GM12891 (cell line): Measurements from ENCODE around the gene CRMP1.

Experiments
- DNase-seq: peaks from one replicate; pipeline ENCODE4 v3.0.0; 2011; ENCODE audit warnings: low spot score; ENCODE audit not compliant: insufficient read length
- FAIRE-seq: peaks from 2 replicates; lab custom pipeline; 2011; peaks lifted over from hg19 to GRCh38; lab: Jason Lieb, UNC
- PAX5 ChIP-seq: IDR thresholded peaks from 2 replicates; pipeline ENCODE4 v1.6.1; 2011; ENCODE audit warnings: low read length, moderate library complexity, mild to moderate bottlenecking; ENCODE audit not compliant: insufficient read depth, severe bottlenecking
- POLR2A ChIP-seq: IDR thresholded peaks from 2 replicates; pipeline ENCODE4 v1.6.1; 2011; ENCODE audit warnings: low read depth, low read length, control low read depth
- POLR2AphosphoS5 ChIP-seq: IDR thresholded peaks from 2 replicates; pipeline ENCODE4 v1.6.1; 2011; ENCODE audit warnings: low read depth, low read length, control low read depth
- POU2F2 ChIP-seq: IDR thresholded peaks from 2 replicates; pipeline ENCODE4 v1.6.1; 2011; ENCODE audit warnings: low read depth, mild to moderate bottlenecking, control low read depth, low read length, moderate library complexity
- SPI1 ChIP-seq: IDR thresholded peaks from 2 replicates; pipeline ENCODE4 v1.6.1; 2011; ENCODE audit warnings: low read depth, low read length, control low read depth
- TAF1 ChIP-seq: IDR thresholded peaks from 2 replicates; pipeline ENCODE4 v1.6.1; 2011; ENCODE audit warnings: low read depth, low read length, control low read depth

Gene CRMP1

DNA sequence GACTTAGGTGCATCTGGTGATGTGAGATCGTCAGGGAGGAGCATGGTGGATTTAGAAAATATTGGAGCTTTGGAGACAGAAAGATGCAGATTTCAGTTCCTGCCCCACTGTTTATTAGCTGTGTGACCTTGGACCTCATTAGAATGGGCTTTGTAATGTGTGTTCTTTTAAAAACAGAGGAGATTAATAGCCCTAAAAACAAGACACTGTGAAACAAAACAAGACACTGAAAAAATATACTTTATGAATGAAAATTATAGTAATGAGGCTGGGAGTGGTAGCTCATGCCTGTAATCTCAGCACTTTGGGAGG is 102.4 kb downstream of the CRMP1 start:
- DNase-seq (no peak), FAIRE-seq (no peak)
- no peak for TF ChIP-seq POLR2A

DNA sequence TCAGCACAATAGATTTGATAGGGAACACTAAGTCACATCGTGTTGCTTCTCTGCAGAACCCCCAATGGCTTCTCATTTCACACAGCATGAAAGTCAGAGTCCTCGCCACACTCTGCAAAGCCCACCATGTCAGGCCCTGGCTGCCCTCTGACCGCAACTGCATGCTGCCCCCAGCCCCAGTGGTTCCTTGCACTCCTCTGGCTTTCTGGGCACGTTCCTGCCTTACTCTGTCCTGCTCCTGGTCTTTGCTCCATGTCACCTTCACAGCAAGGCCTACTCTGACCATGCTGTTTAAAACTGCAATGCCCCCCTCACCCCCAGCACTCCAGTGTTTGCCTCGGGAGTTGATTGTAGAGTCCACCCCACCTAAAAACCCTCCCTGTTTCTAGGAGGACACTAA is 103.7 kb downstream of the CRMP1 start:
- DNase-seq = no peak
- no peak for TF ChIP-seq PAX5
- TF ChIP-seq POLR2AphosphoS5 = no peak
- no peak for FAIRE-seq

DNA sequence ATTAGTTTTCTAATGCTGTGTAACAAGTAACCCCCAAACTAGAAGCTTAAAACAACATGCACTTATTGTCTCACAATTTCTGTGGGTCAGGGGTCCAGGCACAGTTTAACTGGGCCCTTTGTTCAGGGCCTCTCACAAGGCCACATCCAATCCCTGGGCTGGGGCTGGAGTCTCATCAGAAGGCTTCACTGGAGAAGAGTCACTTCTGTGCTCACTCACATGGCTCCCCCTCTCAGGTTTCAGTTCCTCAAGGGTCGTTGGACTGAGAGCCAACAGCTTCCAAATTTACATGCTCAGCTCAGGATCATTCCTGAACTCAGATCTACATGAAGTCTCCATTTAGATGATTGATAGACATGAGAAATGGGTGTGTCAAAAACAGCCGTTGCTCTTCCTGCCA is 104.7 kb downstream of the CRMP1 start:
- TF ChIP-seq POU2F2 (no peak), POLR2AphosphoS5 (no peak), POLR2A (no peak), SPI1 (peak; percentile 79), TAF1 (no peak)
- no peak for DNase-seq
- FAIRE-seq = no peak

DNA sequence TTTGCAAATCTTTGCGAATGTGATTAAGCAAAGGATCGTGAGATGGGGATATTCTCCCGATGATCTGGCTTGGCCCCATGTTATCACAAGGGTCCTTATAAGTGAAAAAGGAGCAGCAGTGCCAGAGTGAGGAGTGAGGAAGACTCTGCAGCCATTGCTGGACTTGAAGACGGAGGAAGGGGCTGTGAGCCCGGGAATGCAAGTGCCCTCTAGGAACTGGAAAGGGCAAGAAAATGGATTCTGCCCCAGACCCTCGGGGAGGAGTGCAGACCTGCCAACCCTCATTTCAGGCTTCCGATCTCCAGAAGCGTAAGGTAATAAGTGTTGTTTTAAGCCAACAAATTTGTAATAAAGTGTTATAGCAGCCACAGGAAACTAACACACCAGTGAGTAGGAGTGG is 105.6 kb downstream of the CRMP1 start:
- no peak for FAIRE-seq
- DNase-seq = no peak
- no peak for TF ChIP-seq PAX5
- TF ChIP-seq POLR2A = no peak
- TF ChIP-seq POLR2AphosphoS5 = no peak
- TF ChIP-seq TAF1 = no peak
- TF ChIP-seq SPI1 = no peak

DNA sequence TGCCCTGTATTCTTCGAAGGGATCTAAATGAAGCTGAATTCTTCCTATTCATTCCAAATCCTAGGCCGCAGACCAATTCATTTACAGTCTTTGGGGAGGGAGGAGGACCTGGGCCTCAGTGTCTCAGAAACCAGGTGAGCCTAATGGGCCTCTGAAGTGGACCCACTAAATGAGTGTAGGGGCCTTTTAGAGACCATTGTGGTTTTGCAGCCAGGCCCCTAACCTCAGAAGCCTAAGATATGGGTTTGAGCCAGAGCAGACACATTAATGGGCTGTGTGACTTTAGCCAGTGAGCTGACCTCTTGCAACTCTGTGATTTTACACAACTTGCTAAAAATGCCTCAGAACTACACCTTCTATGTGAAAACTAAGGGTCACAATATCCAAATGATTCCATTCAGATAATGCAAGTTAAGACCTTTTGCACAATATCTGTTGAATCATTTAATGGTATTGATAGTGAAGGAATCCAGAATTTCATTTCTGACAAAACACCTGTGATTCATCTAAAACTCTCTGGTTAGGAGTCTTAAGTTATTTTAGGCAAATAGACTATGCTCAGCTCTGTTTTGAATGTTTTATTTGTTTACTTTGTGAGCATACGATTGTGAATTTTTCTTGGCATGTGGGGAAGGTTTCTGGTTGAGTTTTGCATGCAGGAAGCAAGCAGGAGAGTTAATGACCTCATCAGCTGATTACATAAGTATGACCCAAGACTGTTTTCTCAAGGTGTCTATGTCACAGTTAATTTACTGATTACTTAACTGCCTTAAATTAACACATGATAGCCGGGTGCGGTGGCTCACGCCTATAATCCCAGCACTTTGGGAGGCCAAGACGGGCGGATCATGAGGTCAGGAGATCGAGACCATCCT is 106.8 kb downstream of the CRMP1 start:
- TF ChIP-seq POLR2AphosphoS5 (no peak), PAX5 (no peak), TAF1 (no peak), POLR2A (no peak), POU2F2 (no peak), SPI1 (no peak)
- FAIRE-seq (no peak), DNase-seq (no peak)

DNA sequence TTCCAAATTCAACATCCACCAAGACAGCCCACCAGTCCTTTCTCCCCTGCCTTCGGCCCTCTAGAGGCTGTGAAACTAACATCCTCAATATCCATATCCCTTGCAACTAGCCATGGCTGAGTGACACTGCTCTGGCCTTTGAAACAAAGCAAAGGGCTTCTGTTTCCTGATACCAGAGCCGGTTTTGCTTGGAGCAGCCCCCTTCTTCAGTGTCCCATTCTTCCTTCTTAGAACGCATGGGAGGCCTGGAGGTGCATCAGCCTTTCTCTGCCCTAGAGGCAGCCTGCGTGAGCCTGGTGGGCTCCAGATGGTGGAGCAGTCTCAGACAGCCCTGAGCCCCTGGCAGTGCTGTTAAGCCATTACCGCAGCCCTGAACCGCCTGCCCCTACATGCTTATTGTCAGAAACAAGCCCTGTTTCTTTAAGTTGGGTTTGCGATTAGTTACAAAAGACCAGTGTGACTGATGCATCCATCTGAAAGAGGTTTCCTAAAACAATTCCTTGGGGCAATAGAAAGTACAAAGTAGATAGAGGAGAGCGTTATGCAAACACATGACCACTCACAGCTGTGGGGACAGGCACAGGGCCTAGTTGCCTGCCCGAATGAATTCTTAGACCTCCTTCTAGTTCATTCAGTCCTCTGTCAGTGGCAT is 107.8 kb downstream of the CRMP1 start:
- DNase-seq (no peak), FAIRE-seq (no peak)
- TF ChIP-seq POLR2AphosphoS5 (no peak), POLR2A (no peak), TAF1 (no peak), POU2F2 (no peak), SPI1 (no peak), PAX5 (no peak)

DNA sequence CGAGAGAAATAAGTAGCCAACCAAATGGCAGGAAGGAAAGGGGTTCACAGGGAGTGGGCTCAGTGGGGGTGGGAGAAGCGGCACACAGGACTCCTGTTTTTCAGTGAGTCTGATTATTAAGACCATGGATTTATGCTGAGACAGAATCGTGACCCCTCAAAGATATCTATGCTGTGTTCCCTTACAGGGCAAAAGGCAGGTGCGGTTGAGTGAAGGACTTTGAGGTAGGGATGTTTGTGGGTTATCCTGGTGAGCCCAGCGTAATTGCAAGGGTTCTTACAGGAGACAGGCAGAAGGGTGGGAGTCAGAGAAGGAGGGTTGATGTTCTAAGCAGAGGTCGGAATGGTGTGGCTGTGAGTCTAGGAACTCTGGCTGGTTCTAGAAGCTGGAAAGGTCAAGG is 108.9 kb downstream of the CRMP1 start:
- DNase-seq = no peak
- TF ChIP-seq POU2F2 (no peak), POLR2A (no peak), PAX5 (no peak), SPI1 (no peak), TAF1 (no peak), POLR2AphosphoS5 (no peak)
- FAIRE-seq = no peak

DNA sequence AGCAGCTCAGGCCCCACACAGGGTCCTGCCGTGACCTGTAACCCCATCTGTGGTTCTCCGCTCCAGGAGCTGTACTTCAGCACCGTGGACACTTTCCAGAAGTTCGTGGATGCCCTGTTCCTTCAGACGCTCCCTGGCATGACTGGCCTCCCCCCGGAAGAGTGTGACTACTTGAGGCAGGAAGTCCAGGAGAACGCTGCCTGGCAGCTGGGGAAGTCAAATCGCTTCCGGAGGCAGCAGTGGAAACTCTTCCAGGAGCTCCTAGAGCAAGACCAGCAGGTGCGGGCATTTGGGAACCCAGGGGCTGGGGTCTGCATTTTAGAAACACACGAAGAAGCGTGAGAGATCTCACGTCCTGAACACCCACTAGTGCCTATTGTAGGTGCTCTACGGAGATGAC is 109.4 kb downstream of the CRMP1 start:
- FAIRE-seq (no peak), DNase-seq (no peak)
- TF ChIP-seq PAX5 (no peak), POLR2A (no peak), TAF1 (no peak), POU2F2 (no peak), SPI1 (no peak), POLR2AphosphoS5 (no peak)

DNA sequence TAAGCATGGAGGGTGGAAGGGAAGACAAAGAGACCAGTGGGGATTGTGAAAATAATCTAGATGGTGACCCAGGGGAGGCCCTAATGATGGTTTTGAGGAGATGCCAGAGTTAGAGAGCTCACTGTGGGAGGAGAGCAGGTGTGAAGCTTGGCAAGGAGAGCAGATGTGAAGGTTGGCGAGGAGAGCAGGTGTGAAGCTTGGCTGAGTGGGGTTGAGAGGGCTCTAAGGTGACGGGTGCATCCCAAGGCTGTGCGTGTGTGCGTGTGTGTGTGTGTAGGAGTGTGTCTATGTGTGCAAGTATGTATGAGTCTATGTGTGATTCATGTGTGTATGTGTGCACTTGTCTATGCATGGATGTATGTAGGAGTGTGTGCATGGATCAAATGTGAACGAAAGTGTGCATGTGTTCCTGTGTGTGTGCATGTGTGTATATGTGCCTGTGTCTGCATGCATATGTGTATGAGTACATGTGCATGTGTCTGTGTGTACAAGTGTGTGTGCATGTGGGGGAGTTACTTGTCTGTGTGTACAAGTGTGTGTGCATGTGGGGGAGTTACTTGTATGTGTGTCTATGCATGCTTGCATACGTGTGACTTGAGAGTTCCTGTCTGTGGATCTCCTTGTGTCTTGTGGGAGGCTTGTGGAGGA is 109.9 kb downstream of the CRMP1 start:
- DNase-seq (no peak), FAIRE-seq (peak; percentile 26)
- TF ChIP-seq SPI1 (no peak), TAF1 (no peak), POLR2A (no peak), PAX5 (no peak), POLR2AphosphoS5 (no peak), POU2F2 (no peak)

DNA sequence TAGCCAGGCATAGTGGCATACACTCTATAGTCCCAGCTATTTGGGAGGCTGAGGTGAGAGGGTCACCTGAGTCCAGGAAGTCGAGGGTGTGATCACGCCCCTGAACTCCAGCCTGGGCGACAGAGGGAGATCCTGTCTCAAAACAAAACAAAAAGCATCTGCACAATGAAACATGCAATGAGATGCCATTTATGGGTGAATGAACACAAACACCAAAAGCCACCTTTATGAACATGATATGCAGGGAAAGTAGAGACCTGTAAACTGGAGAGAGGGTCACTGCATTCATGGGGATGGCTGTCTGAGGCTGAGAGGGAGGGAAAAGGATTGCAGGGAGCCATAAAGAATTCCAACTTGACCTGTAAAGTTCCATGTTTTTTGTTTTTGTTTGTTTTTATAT is 111.2 kb downstream of the CRMP1 start:
- TF ChIP-seq SPI1 (no peak), POLR2A (no peak), TAF1 (no peak), POLR2AphosphoS5 (no peak), POU2F2 (no peak), PAX5 (no peak)
- DNase-seq = no peak
- FAIRE-seq = no peak
